Keratinocyte (primary cell): ENCODE data around the gene NUDT1. TPM values are rescaled to one million over a fixed set of nuclear protein-coding genes. Genes with fewer than 3 reads are reported as not detected.

Experiments used
- DNase-seq: peaks from one replicate; pipeline ENCODE4 v3.0.0-alpha.2; 2011; ENCODE audit warnings: low read depth, missing footprints, low spot score
- FAIRE-seq: peaks from 2 replicates; lab custom pipeline; 2011; peaks lifted over from hg19 to GRCh38; lab: Jason Lieb, UNC
- H2AFZ ChIP-seq: 2 replicates; pipeline ENCODE4 v1.6.0; 2012; ENCODE audit warnings: low read length, control low read depth, inconsistent platforms; ENCODE audit not compliant: control insufficient read depth
- H3K27ac ChIP-seq: 2 replicates; pipeline ENCODE4 v1.5.1; 2011; ENCODE audit warnings: low read length; ENCODE audit not compliant: control insufficient read depth, insufficient read depth
- H3K27me3 ChIP-seq: 3 replicates; pipeline ENCODE4 v1.6.0; 2011; ENCODE audit warnings: low read length; ENCODE audit not compliant: control insufficient read depth, insufficient read depth; ENCODE audit errors: extremely low read depth
- H3K36me3 ChIP-seq, 2 experiments: 2 replicates in 1 of 2; 3 replicates in 1 of 2; pipeline ENCODE4 v1.5.1; 2011; ENCODE audit warnings: low read length in 2 of 2, mild to moderate bottlenecking in 1 of 2; ENCODE audit not compliant: control insufficient read depth in 2 of 2, insufficient read depth in 2 of 2; ENCODE audit errors: extremely low read depth in 1 of 2
- H3K4me1 ChIP-seq: 3 replicates; pipeline ENCODE4 v1.5.1; 2011; ENCODE audit warnings: low read length; ENCODE audit not compliant: control insufficient read depth, insufficient read depth; ENCODE audit errors: extremely low read depth
- H3K4me2 ChIP-seq: 3 replicates; pipeline ENCODE4 v1.6.0; 2011; ENCODE audit warnings: low read depth, low read length; ENCODE audit not compliant: control insufficient read depth, insufficient read depth; ENCODE audit errors: extremely low read depth
- H3K4me3 ChIP-seq, 3 experiments: fragments of 200-600 bp in 1 of 3; sonication (generic) in 1 of 3; 2 replicates in 2 of 3; 3 replicates in 1 of 3; pipeline ENCODE4 v1.5.1; 2011 to 2016; ENCODE audit warnings: low read length in 3 of 3, mild to moderate bottlenecking in 3 of 3, control low read depth in 2 of 3, inconsistent platforms in 1 of 3, low read depth in 1 of 3, mixed read lengths in 1 of 3, mixed run types in 1 of 3, moderate library complexity in 1 of 3; ENCODE audit not compliant: control insufficient read depth in 2 of 3, insufficient read depth in 2 of 3; ENCODE audit errors: extremely low read depth in 1 of 3
- H3K79me2 ChIP-seq: 2 replicates; pipeline ENCODE4 v1.6.0; 2012; ENCODE audit warnings: low read length; ENCODE audit not compliant: control insufficient read depth, insufficient read depth
- H3K9ac ChIP-seq: 3 replicates; pipeline ENCODE4 v1.6.0; 2011; ENCODE audit warnings: low read length; ENCODE audit not compliant: control insufficient read depth, insufficient read depth; ENCODE audit errors: extremely low read depth
- H3K9me1 ChIP-seq: 3 replicates; pipeline ENCODE4 v1.6.0; 2011; ENCODE audit warnings: low read length; ENCODE audit not compliant: control insufficient read depth, insufficient read depth; ENCODE audit errors: extremely low read depth
- H3K9me3 ChIP-seq: 2 replicates; pipeline ENCODE4 v1.5.1; 2012; ENCODE audit warnings: low read depth, low read length; ENCODE audit not compliant: control insufficient read depth
- H4K20me1 ChIP-seq: 3 replicates; pipeline ENCODE4 v1.6.0; 2011; ENCODE audit warnings: low read length; ENCODE audit not compliant: control insufficient read depth, insufficient read depth; ENCODE audit errors: extremely low read depth
- EZH2 ChIP-seq: IDR thresholded peaks from one replicate; pipeline ENCODE4 v1.6.1; 2012; ENCODE audit warnings: inconsistent platforms, mild to moderate bottlenecking, low read length, moderate library complexity
- dilution Hi-C: fragments of 300-500 bp; cut with MboI; formaldehyde crosslinking; loops from one replicate; pipeline ENCODE4 v1.7.0; 2020; ENCODE audit warnings: low sequenced_read_pairs; ENCODE audit not compliant: extremely low pct_ligation_motif_present
- polyA plus RNA-seq, 5 experiments: library from polyadenylated mRNA; depleted of rRNA in 3 of 5; stranded (reverse) in 3 of 5; stranded (forward) in 1 of 5; unstranded in 1 of 5; fragments of >200 nt; gene quantifications; 1 replicate in 1 of 5; 2 replicates in 3 of 5; 3 replicates in 1 of 5; pipeline versions ENCODE4 v1.2.1 to v1.2.3, GENCODE V29; 2011 to 2012; ENCODE audit warnings: missing spikeins in 2 of 5, low read depth in 1 of 5, low replicate concordance in 1 of 5
- TF ChIP-seq, protein P1 (sequence below), 3 experiments: IDR thresholded peaks in 1 of 3; conservative IDR thresholded peaks in 1 of 3; optimal IDR thresholded peaks in 1 of 3; 2 replicates in 2 of 3; 3 replicates in 1 of 3; pipeline versions ENCODE3 to v1.5.1; 2011; ENCODE audit warnings: low read length in 3 of 3, mild to moderate bottlenecking in 3 of 3, moderate library complexity in 2 of 3, control low read depth in 1 of 3, inconsistent platforms in 1 of 3; ENCODE audit not compliant: insufficient read depth in 2 of 3; ENCODE audit errors: extremely low read depth in 1 of 3

Gene NUDT1
- polyA plus RNA-seq, 1 donor (not counting 4 experiments of a cell fraction or from before 2014, with no cell fraction given): 21.9 TPM

DNA sequence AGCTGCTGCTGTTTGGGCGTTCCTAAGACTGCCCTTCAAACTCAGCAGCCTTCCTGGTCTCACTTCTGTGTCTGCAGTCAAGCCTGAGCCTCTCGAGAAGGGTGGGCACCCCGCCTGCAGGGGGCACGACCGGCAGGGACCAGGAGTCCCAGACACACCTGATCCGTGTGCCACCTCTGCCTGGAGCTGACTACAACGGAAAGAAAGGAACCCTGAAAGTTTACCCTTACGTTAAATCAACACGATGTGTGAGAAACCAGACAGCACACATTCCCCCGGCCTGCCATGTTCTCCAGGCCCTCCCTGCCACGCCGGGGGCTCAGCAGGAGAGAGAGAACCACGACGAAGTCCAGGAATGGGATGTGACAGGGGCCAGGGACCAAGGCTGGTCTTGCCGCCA, 14.3 kb upstream of the NUDT1 start:
- Histone ChIP-seq H3K4me3 (no peak overlapping the region), H3K27me3 (no peaks in the 10 kb centered on the region), H2AFZ (no peak overlapping the region), H4K20me1 (peaks cover 6% of the 10 kb centered on the region), H3K4me1 (peaks cover 30% of the 10 kb centered on the region), H3K9me3 (no peaks in the 10 kb centered on the region), H3K9me1 (no peaks in the 10 kb centered on the region), H3K36me3 (peaks cover 13 to 26% of the 10 kb centered on the region in 2 experiments), H3K4me2 (no peak overlapping the region), H3K9ac (no peak overlapping the region), H3K27ac (no peak overlapping the region), H3K79me2 (peaks cover 54% of the 10 kb centered on the region)
- no peak for FAIRE-seq
- dilution Hi-C loops: no loop called here
- TF ChIP-seq EZH2: no peak
- TF ChIP-seq, protein P1, sequence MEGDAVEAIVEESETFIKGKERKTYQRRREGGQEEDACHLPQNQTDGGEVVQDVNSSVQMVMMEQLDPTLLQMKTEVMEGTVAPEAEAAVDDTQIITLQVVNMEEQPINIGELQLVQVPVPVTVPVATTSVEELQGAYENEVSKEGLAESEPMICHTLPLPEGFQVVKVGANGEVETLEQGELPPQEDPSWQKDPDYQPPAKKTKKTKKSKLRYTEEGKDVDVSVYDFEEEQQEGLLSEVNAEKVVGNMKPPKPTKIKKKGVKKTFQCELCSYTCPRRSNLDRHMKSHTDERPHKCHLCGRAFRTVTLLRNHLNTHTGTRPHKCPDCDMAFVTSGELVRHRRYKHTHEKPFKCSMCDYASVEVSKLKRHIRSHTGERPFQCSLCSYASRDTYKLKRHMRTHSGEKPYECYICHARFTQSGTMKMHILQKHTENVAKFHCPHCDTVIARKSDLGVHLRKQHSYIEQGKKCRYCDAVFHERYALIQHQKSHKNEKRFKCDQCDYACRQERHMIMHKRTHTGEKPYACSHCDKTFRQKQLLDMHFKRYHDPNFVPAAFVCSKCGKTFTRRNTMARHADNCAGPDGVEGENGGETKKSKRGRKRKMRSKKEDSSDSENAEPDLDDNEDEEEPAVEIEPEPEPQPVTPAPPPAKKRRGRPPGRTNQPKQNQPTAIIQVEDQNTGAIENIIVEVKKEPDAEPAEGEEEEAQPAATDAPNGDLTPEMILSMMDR (optimal IDR thresholded peaks at IDR 0.05 in 1 of 3, IDR thresholded peaks at IDR 0.05 in 1 of 3, conservative IDR thresholded peaks at IDR 0.05 in 1 of 3; ENCODE audit: extremely low read depth in 1 of 3, insufficient read depth in 2 of 3, low read length in 3 of 3): no peak
- DNase-seq: no peak

DNA sequence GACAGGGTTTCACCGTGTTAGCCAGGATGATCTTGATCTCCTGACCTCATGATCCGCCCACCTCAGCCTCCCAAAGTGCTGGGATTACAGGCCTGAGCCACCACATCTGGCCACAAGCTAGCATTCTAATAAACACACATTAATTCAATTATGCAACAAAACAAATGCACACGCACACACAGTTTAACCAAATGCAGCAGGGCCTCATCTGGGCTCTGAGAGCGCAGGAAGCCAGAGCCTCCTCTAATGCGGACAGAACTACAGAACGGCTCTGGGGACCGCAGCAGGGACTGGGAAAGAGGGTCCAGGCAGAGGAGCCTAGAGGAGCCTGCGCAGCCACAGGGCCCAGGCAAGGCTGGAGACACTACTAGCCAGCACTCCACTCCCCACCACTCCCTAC, 13.1 kb upstream of the NUDT1 start:
- H3K36me3 ChIP-seq: peaks cover 10 to 22% of the 10 kb centered on the region in 2 experiments
- no peak overlapping the region for H3K4me2 ChIP-seq
- no peak for DNase-seq
- dilution Hi-C loops: no loop called here
- no peak overlapping the region for H2AFZ ChIP-seq
- no peaks in the 10 kb centered on the region for H3K27me3 ChIP-seq
- H3K9me1 ChIP-seq: no peaks in the 10 kb centered on the region
- peaks cover 31% of the 10 kb centered on the region for H3K4me1 ChIP-seq
- no peak for FAIRE-seq
- no peaks in the 10 kb centered on the region for H3K9me3 ChIP-seq
- H3K27ac ChIP-seq: no peak overlapping the region
- TF ChIP-seq, protein P1 (optimal IDR thresholded peaks at IDR 0.05 in 1 of 3, IDR thresholded peaks at IDR 0.05 in 1 of 3, conservative IDR thresholded peaks at IDR 0.05 in 1 of 3; ENCODE audit: extremely low read depth in 1 of 3, insufficient read depth in 2 of 3, low read length in 3 of 3): no peak
- TF ChIP-seq EZH2: no peak
- no peak overlapping the region for H3K4me3 ChIP-seq
- H3K79me2 ChIP-seq: peaks cover 42% of the 10 kb centered on the region
- H3K9ac ChIP-seq: no peak overlapping the region
- peaks cover 4% of the 10 kb centered on the region for H4K20me1 ChIP-seq
